ENCODE data around the gene NHERF2.
"Not testable (repeated sequence)": the region's sequence is repeated elsewhere in the genome, so short reads cannot be mapped to it uniquely, and the experiment has no call there.

The NHERF2 gene

DNA sequence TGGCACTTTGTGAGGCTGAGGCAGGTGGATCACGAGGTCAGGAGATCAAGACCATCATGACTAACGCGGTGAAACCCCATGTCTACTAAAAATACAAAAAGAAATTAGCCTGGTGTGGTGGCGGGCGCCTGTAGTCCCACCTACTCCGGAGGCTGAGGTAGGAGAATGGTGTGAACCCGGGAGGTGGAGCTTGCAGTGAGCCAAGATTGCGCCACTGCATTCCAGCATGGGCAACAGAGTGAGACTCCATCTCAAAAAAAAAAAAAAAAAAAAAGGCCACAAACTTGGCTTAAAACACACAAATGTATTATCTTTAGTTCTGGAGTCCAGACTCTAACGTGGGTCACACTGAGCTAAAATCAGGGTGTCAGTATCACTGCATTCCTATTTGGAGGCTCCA, 15.0 kb upstream of the NHERF2 start:
- H3K4ac ChIP-seq (ENCODE audit: low read depth in 1 of 2, low read length in 2 of 2); H2AFZ ChIP-seq (ENCODE audit: low read depth, low read length); H2AK5ac ChIP-seq (ENCODE audit: low read length, severe bottlenecking); H3K9me3 ChIP-seq (ENCODE audit: control insufficient read depth, low read length); H3K9ac ChIP-seq (ENCODE audit: low read length); H3K27ac ChIP-seq (ENCODE audit: low read length, poor library complexity, severe bottlenecking); H4K8ac ChIP-seq (ENCODE audit: low read length); H3K4me2 ChIP-seq (ENCODE audit: low read length, poor library complexity, severe bottlenecking); H3K14ac ChIP-seq (ENCODE audit: low read length in 2 of 2); H3K79me1 ChIP-seq (replicated peaks; ENCODE audit: low read length, poor library complexity, severe bottlenecking); H3K4me3 ChIP-seq (ENCODE audit: insufficient read depth in 1 of 2, low read depth in 1 of 2, low read length in 2 of 2); H3K23ac ChIP-seq (ENCODE audit: low read length in 2 of 2); H2BK5ac ChIP-seq (ENCODE audit: low read depth, low read length, poor library complexity, severe bottlenecking); H4K91ac ChIP-seq (ENCODE audit: low read length); H2BK12ac ChIP-seq (ENCODE audit: low read length in 2 of 2); H2BK15ac ChIP-seq (ENCODE audit: low read depth, poor library complexity, severe bottlenecking); H3K18ac ChIP-seq (ENCODE audit: low read depth in 1 of 2, low read length in 2 of 2); H2BK120ac ChIP-seq (ENCODE audit: low read depth, low read length); H3K27me3 ChIP-seq (ENCODE audit: control insufficient read depth in 1 of 2, insufficient read depth in 1 of 2, low read length in 2 of 2); DNase-seq: not testable (repeated sequence)
- 67% methylated on average over 3 of the region's 9 CpGs for WGBS
- H3K36me3 ChIP-seq (ENCODE audit: control insufficient read depth in 1 of 2, insufficient read depth in 2 of 2, low read depth in 1 of 2, low read length in 2 of 2), result peaks cover 0 to 12% of the 10 kb centered on the region in 2 experiments
- H3K4me1 ChIP-seq (ENCODE audit: control insufficient read depth, insufficient read depth, low read depth, low read length), result peaks cover 25% of the 10 kb centered on the region

DNA sequence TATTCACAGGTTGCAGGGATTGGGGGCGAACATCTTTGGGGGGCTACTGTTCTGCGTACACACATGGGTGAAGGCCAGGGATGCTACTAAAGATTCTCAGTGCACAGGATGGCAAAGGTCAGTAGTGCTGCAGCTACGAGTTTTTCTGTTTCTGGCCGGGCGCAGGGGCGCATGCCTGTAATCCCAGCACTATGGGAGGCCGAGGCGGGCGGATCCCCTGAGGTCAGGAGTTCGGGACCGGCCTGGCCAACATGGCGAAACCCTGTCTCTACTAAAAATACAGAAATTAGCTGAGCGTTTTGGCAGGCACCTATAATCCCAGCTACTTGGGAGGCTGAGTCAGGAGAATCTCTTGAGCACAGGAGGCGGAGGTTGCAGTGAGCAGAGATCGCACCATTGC, 13.2 kb upstream of the NHERF2 start:
- Histone ChIP-seq H3K9ac (ENCODE audit: low read length) (no peak overlapping the region), H3K4ac (ENCODE audit: low read depth in 1 of 2, low read length in 2 of 2) (no peak overlapping the region), H2BK15ac (ENCODE audit: low read depth, poor library complexity, severe bottlenecking) (no peak overlapping the region), H3K27ac (ENCODE audit: low read length, poor library complexity, severe bottlenecking) (no peak overlapping the region), H3K4me2 (ENCODE audit: low read length, poor library complexity, severe bottlenecking) (no peak overlapping the region), H3K27me3 (ENCODE audit: control insufficient read depth in 1 of 2, insufficient read depth in 1 of 2, low read length in 2 of 2) (peaks cover 3 to 5% of the 10 kb centered on the region in 2 experiments), H3K14ac (ENCODE audit: low read length in 2 of 2) (no peak overlapping the region), H2BK120ac (ENCODE audit: low read depth, low read length) (no peak overlapping the region), H2BK12ac (ENCODE audit: low read length in 2 of 2) (no peak overlapping the region), H3K36me3 (ENCODE audit: control insufficient read depth in 1 of 2, insufficient read depth in 2 of 2, low read depth in 1 of 2, low read length in 2 of 2) (no peaks in the 10 kb centered on the region), H2BK5ac (ENCODE audit: low read depth, low read length, poor library complexity, severe bottlenecking) (no peak overlapping the region), H2AFZ (ENCODE audit: low read depth, low read length) (no peak overlapping the region), H3K23ac (ENCODE audit: low read length in 2 of 2) (no peak overlapping the region), H2AK5ac (ENCODE audit: low read length, severe bottlenecking) (no peak overlapping the region), H3K4me3 (ENCODE audit: insufficient read depth in 1 of 2, low read depth in 1 of 2, low read length in 2 of 2) (no peak overlapping the region), H3K18ac (ENCODE audit: low read depth in 1 of 2, low read length in 2 of 2) (peak overlapping the region in 1 of 2 experiments; percentile 19), H3K79me1 (replicated peaks; ENCODE audit: low read length, poor library complexity, severe bottlenecking) (peaks cover 5% of the 10 kb centered on the region), H3K4me1 (ENCODE audit: control insufficient read depth, insufficient read depth, low read depth, low read length) (peaks cover 9% of the 10 kb centered on the region), H3K9me3 (ENCODE audit: control insufficient read depth, low read length) (no peaks in the 10 kb centered on the region), H4K91ac (ENCODE audit: low read length) (no peak overlapping the region), H4K8ac (ENCODE audit: low read length) (no peak overlapping the region)
- WGBS, result 85% methylated on average over 14 of the region's 15 CpGs
- no peak for DNase-seq

DNA sequence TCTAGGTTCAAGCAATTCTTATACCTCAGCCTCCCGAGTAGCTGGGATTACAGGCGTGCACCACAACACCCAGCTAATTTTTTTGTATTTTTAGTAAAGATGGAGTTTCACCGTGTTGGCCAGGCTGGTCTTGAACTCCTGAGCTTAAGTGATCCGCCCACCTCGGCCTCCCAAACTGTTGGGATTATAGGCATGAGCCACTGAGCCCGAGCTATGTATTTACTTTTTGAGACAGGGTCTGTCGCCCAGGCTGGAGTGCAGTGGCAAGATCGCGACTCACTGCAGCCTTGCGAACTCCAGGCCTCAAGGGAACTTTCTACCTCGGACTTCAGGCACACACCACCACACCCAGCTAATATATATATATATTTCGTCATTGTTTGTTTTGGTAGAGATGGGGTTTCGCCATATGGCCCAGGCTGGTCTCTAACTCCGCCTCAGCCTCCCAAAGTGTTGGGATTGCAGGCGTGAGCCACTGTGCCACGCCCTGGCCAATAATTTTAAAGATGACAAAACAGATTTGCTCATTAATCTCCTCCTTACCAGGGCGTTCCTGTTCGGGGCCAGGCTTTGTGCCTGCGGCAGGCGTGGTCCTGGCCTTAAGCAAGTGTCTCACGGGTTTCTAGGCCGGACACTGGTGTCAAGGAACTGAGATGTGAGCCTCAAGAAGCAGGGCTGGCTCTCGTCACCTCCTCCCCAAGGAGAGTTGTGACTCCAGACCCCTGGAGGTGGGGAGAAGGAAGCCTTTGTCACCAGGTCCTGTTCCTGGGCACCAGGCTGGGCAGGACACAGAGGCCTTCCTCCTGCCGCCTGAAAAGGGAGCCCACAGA, 11.4 kb upstream of the NHERF2 start:
- DNase-seq, result peak; percentile 60
- Histone ChIP-seq H3K79me1 (replicated peaks; ENCODE audit: low read length, poor library complexity, severe bottlenecking) (peaks cover 4% of the 10 kb centered on the region), H2BK120ac (ENCODE audit: low read depth, low read length) (no peak overlapping the region), H4K91ac (ENCODE audit: low read length) (peak overlapping the region; percentile 82), H3K27ac (ENCODE audit: low read length, poor library complexity, severe bottlenecking) (no peak overlapping the region), H3K4me1 (ENCODE audit: control insufficient read depth, insufficient read depth, low read depth, low read length) (peaks cover 17% of the 10 kb centered on the region), H4K8ac (ENCODE audit: low read length) (peak overlapping the region; percentile 94), H3K4me3 (ENCODE audit: insufficient read depth in 1 of 2, low read depth in 1 of 2, low read length in 2 of 2) (no peak overlapping the region), H3K4ac (ENCODE audit: low read depth in 1 of 2, low read length in 2 of 2) (no peak overlapping the region), H2BK12ac (ENCODE audit: low read length in 2 of 2) (no peak overlapping the region), H3K36me3 (ENCODE audit: control insufficient read depth in 1 of 2, insufficient read depth in 2 of 2, low read depth in 1 of 2, low read length in 2 of 2) (no peaks in the 10 kb centered on the region), H3K4me2 (ENCODE audit: low read length, poor library complexity, severe bottlenecking) (no peak overlapping the region), H3K14ac (ENCODE audit: low read length in 2 of 2) (no peak overlapping the region), H3K18ac (ENCODE audit: low read depth in 1 of 2, low read length in 2 of 2) (no peak overlapping the region), H3K9me3 (ENCODE audit: control insufficient read depth, low read length) (no peaks in the 10 kb centered on the region), H2BK5ac (ENCODE audit: low read depth, low read length, poor library complexity, severe bottlenecking) (no peak overlapping the region), H2BK15ac (ENCODE audit: low read depth, poor library complexity, severe bottlenecking) (no peak overlapping the region), H2AFZ (ENCODE audit: low read depth, low read length) (no peak overlapping the region), H2AK5ac (ENCODE audit: low read length, severe bottlenecking) (no peak overlapping the region), H3K27me3 (ENCODE audit: control insufficient read depth in 1 of 2, insufficient read depth in 1 of 2, low read length in 2 of 2) (peaks cover 14 to 20% of the 10 kb centered on the region in 2 experiments), H3K9ac (ENCODE audit: low read length) (no peak overlapping the region), H3K23ac (ENCODE audit: low read length in 2 of 2) (no peak overlapping the region)
- 80% methylated on average over 20 of the region's 24 CpGs for WGBS

GRCh38 chr16:2015947-2016208, 10.8 kb upstream of the NHERF2 start:
- Histone ChIP-seq H3K9ac (ENCODE audit: low read length) (no peak overlapping the region), H3K4ac (ENCODE audit: low read depth in 1 of 2, low read length in 2 of 2) (no peak overlapping the region), H4K91ac (ENCODE audit: low read length) (peak overlapping the region; percentile 82), H3K4me3 (ENCODE audit: insufficient read depth in 1 of 2, low read depth in 1 of 2, low read length in 2 of 2) (no peak overlapping the region), H4K8ac (ENCODE audit: low read length) (peak overlapping the region; percentile 94), H2BK120ac (ENCODE audit: low read depth, low read length) (no peak overlapping the region), H3K9me3 (ENCODE audit: control insufficient read depth, low read length) (no peaks in the 10 kb centered on the region), H3K18ac (ENCODE audit: low read depth in 1 of 2, low read length in 2 of 2) (no peak overlapping the region), H3K14ac (ENCODE audit: low read length in 2 of 2) (no peak overlapping the region), H3K23ac (ENCODE audit: low read length in 2 of 2) (no peak overlapping the region), H2AK5ac (ENCODE audit: low read length, severe bottlenecking) (no peak overlapping the region), H2BK5ac (ENCODE audit: low read depth, low read length, poor library complexity, severe bottlenecking) (no peak overlapping the region), H2BK15ac (ENCODE audit: low read depth, poor library complexity, severe bottlenecking) (no peak overlapping the region), H2AFZ (ENCODE audit: low read depth, low read length) (no peak overlapping the region), H3K36me3 (ENCODE audit: control insufficient read depth in 1 of 2, insufficient read depth in 2 of 2, low read depth in 1 of 2, low read length in 2 of 2) (no peaks in the 10 kb centered on the region), H3K4me2 (ENCODE audit: low read length, poor library complexity, severe bottlenecking) (no peak overlapping the region), H3K79me1 (replicated peaks; ENCODE audit: low read length, poor library complexity, severe bottlenecking) (no peaks in the 10 kb centered on the region), H3K4me1 (ENCODE audit: control insufficient read depth, insufficient read depth, low read depth, low read length) (peaks cover 17% of the 10 kb centered on the region), H3K27ac (ENCODE audit: low read length, poor library complexity, severe bottlenecking) (no peak overlapping the region), H2BK12ac (ENCODE audit: low read length in 2 of 2) (no peak overlapping the region), H3K27me3 (ENCODE audit: control insufficient read depth in 1 of 2, insufficient read depth in 1 of 2, low read length in 2 of 2) (peaks cover 20 to 26% of the 10 kb centered on the region in 2 experiments)
- WGBS, result 87% methylated on average over 7 of the region's 7 CpGs
- DNase-seq, result no peak
